Liver (tissue), 9 donors: ENCODE results near the gene HEATR3. TPM values are rescaled to one million over a fixed set of nuclear protein-coding genes. Genes with fewer than 3 reads are reported as not detected.

Experiments used
- DNase-seq: peaks from one replicate; pipeline ENCODE4 v3.0.0-alpha.2; 2017; ENCODE audit warnings: low spot score
- H3K27ac ChIP-seq, 2 donors: one replicate each; pipeline ENCODE4 v1.7.0; 2013; ENCODE audit warnings: inconsistent platforms in 2 of 2, low read length in 2 of 2, control low read depth in 1 of 2, low read depth in 1 of 2, mild to moderate bottlenecking in 1 of 2
- H3K27me3 ChIP-seq, 4 donors: one replicate each; pipeline versions ENCODE4 v1.6.1 to v1.7.0; 2013; ENCODE audit warnings: low read length in 3 of 4, inconsistent platforms in 1 of 4, mild to moderate bottlenecking in 1 of 4, moderate library complexity in 1 of 4; ENCODE audit not compliant: control insufficient read depth in 4 of 4, insufficient read depth in 4 of 4
- H3K36me3 ChIP-seq, 4 donors: one replicate each; pipeline versions ENCODE4 v1.6.1 to v1.7.0; 2013; ENCODE audit warnings: low read length in 3 of 4, mild to moderate bottlenecking in 3 of 4, low read depth in 1 of 4, moderate library complexity in 1 of 4; ENCODE audit not compliant: control insufficient read depth in 4 of 4, insufficient read depth in 3 of 4
- H3K4me1 ChIP-seq, 4 donors: one replicate each; pipeline versions ENCODE4 v1.6.1 to v1.7.0; 2013; ENCODE audit warnings: low read length in 3 of 4, mild to moderate bottlenecking in 3 of 4, moderate library complexity in 1 of 4; ENCODE audit not compliant: control insufficient read depth in 4 of 4, insufficient read depth in 4 of 4
- H3K4me3 ChIP-seq, 3 donors: one replicate each; pipeline versions ENCODE4 v1.6.1 to v1.7.0; 2013; ENCODE audit warnings: low read length in 3 of 3, control low read depth in 1 of 3, low read depth in 1 of 3, mild to moderate bottlenecking in 1 of 3
- H3K9ac ChIP-seq, 2 donors: one replicate each; pipeline ENCODE4 v1.7.0; 2013; ENCODE audit warnings: low read length in 2 of 2, mild to moderate bottlenecking in 2 of 2, moderate library complexity in 2 of 2, control low read depth in 1 of 2, low read depth in 1 of 2
- H3K9me3 ChIP-seq, 4 donors: one replicate each; pipeline versions ENCODE4 v1.6.1 to v1.7.0; 2013; ENCODE audit warnings: low read length in 3 of 4; ENCODE audit not compliant: control insufficient read depth in 4 of 4
- ATF3 ChIP-seq: IDR thresholded peaks from 2 replicates; pipeline ENCODE4 v1.6.1; 2016; ENCODE audit warnings: antibody characterized with exemption
- CTCF ChIP-seq: fragments of 150-350 bp; IDR thresholded peaks from 2 replicates; pipeline ENCODE4 v1.5.1; 2017; ENCODE audit warnings: improper control_type of control experiment, low read depth, low read length; ENCODE audit not compliant: missing input control
- EGR1 ChIP-seq, 2 donors: IDR thresholded peaks; 2 replicates each; pipeline ENCODE4 v1.6.1; 2016 to 2018; ENCODE audit warnings: antibody characterized with exemption in 2 of 2, low read depth in 2 of 2
- FOXA1 ChIP-seq: IDR thresholded peaks from 2 replicates; pipeline ENCODE4 v1.6.1; 2016; ENCODE audit warnings: antibody characterized with exemption
- FOXA2 ChIP-seq: IDR thresholded peaks from 2 replicates; pipeline ENCODE4 v1.6.1; 2016; ENCODE audit warnings: antibody characterized with exemption
- GABPA ChIP-seq, 2 donors: IDR thresholded peaks in 1 of 2; conservative IDR thresholded peaks in 1 of 2; 2 replicates each; pipeline ENCODE4 v1.6.1; 2016; ENCODE audit warnings: antibody characterized with exemption in 2 of 2, mild to moderate bottlenecking in 1 of 2, moderate library complexity in 1 of 2
- HNF4A ChIP-seq, 2 donors: conservative IDR thresholded peaks; 2 replicates each; pipeline ENCODE4 v1.6.1; 2016; ENCODE audit warnings: antibody characterized with exemption in 2 of 2, mild to moderate bottlenecking in 2 of 2
- JUND ChIP-seq, 2 donors: IDR thresholded peaks; 2 replicates each; pipeline ENCODE4 v1.6.1; 2016; ENCODE audit warnings: antibody characterized with exemption in 2 of 2
- MAX ChIP-seq: IDR thresholded peaks from 2 replicates; pipeline ENCODE4 v1.6.1; 2016; ENCODE audit warnings: antibody characterized with exemption
- NR2F2 ChIP-seq: IDR thresholded peaks from 2 replicates; pipeline ENCODE4 v1.6.1; 2016; ENCODE audit warnings: antibody characterized with exemption
- RAD21 ChIP-seq, 2 donors: IDR thresholded peaks; 2 replicates each; pipeline ENCODE4 v1.6.1; 2016; ENCODE audit warnings: antibody characterized with exemption in 2 of 2, mild to moderate bottlenecking in 2 of 2
- RXRA ChIP-seq, 2 donors: IDR thresholded peaks; 2 replicates each; pipeline ENCODE4 v1.6.1; 2017 to 2018; ENCODE audit warnings: antibody characterized with exemption in 2 of 2, mild to moderate bottlenecking in 1 of 2
- SP1 ChIP-seq: IDR thresholded peaks from 2 replicates; pipeline ENCODE4 v1.6.1; 2018; ENCODE audit warnings: antibody characterized with exemption, mild to moderate bottlenecking
- TAF1 ChIP-seq: conservative IDR thresholded peaks from 2 replicates; pipeline ENCODE4 v1.6.1; 2016; ENCODE audit warnings: antibody characterized with exemption, mild to moderate bottlenecking
- YY1 ChIP-seq: IDR thresholded peaks from 2 replicates; pipeline ENCODE4 v1.6.1; 2016; ENCODE audit warnings: antibody characterized with exemption, mild to moderate bottlenecking
- WGBS: extraction: QIAGEN DNeasy Blood & Tissue Kit; methylation state at CpG from one replicate; pipeline ENCODE4 v1.1.7; 2013; 5-methylcytosine and 5-hydroxymethylcytosine counted together
- polyA plus RNA-seq, 2 donors: library from polyadenylated mRNA; stranded (reverse) in 1 of 2; unstranded in 1 of 2; fragments of 200-250 nt in 1 of 2; fragments of >200 nt in 1 of 2; fragmentation: Nextera tagmentation in 1 of 2; extraction: Ambion mirVana in 1 of 2; gene quantifications; one replicate each; pipeline versions ENCODE4 v1.2.1 to v1.2.3, GENCODE V29; 2013 to 2015
- total RNA-seq, 2 donors: library from RNA; depleted of rRNA; stranded (reverse); fragments of >200 nt; gene quantifications; one replicate each; pipeline ENCODE4 v1.2.3, GENCODE V29; 2014
- donor health status: healthy.
- donor health status: healthy.
- donor health status: healthy.
- donor health status: healthy.
- donor health status: healthy.

Gene HEATR3
- total and polyA plus RNA-seq, 4 donors: 3.8 to 24.3 (median 9.7) TPM

- Histone ChIP-seq H3K27me3 (no peaks in the 10 kb centered on the region), H3K36me3 (peaks cover 3 to 52% (median 27%) of the 10 kb centered on the region in 4 donors), H3K4me1 (no peaks in the 10 kb centered on the region), H3K4me3 (no peak overlapping the region), H3K9me3 (no peaks in the 10 kb centered on the region), H3K27ac (no peak overlapping the region), H3K9ac (no peak overlapping the region)
- TF ChIP-seq TAF1 (no peak), RXRA (IDR thresholded peaks at IDR 0.05) (no peak), NR2F2 (no peak), FOXA1 (no peak), ATF3 (no peak), FOXA2 (no peak), SP1 (no peak), RAD21 (IDR thresholded peaks at IDR 0.05) (no peak), CTCF (no peak), GABPA (IDR thresholded peaks at IDR 0.05 in 1 of 2, conservative IDR thresholded peaks at IDR 0.05 in 1 of 2) (no peak), EGR1 (IDR thresholded peaks at IDR 0.05; ENCODE audit: low read depth in 2 of 2) (no peak), JUND (IDR thresholded peaks at IDR 0.05) (no peak)
- 94% methylated on average over 6 of the region's 6 CpGs for WGBS
- no peak for DNase-seq
These were observed 36.4 kb downstream of the HEATR3 start for GRCh38 chr16:50102051-50102746.

GRCh38 chr16:50103764-50104163, 38.0 kb downstream of the HEATR3 start:
- 64% methylated on average over 5 of the region's 5 CpGs for WGBS
- Histone ChIP-seq H3K27ac (no peak overlapping the region), H3K4me3 (no peak overlapping the region), H3K4me1 (no peaks in the 10 kb centered on the region), H3K9ac (no peak overlapping the region), H3K9me3 (no peaks in the 10 kb centered on the region), H3K36me3 (peaks cover 3 to 52% (median 27%) of the 10 kb centered on the region in 4 donors), H3K27me3 (no peaks in the 10 kb centered on the region)
- no peak for DNase-seq
- no peak for TF ChIP-seq RAD21 (IDR thresholded peaks at IDR 0.05)
- TF ChIP-seq HNF4A (conservative IDR thresholded peaks at IDR 0.05): no peak
- TF ChIP-seq ATF3: no peak
- TF ChIP-seq YY1: no peak

GRCh38 chr16:50114357-50115129, 48.8 kb downstream of the HEATR3 start:
- Histone ChIP-seq H3K27ac (no peak overlapping the region), H3K4me1 (no peaks in the 10 kb centered on the region), H3K9me3 (no peaks in the 10 kb centered on the region), H3K27me3 (no peaks in the 10 kb centered on the region), H3K4me3 (no peak overlapping the region), H3K9ac (no peak overlapping the region), H3K36me3 (no peaks in the 10 kb centered on the region)
- DNase-seq: no peak
- TF ChIP-seq FOXA2: no peak
- TF ChIP-seq EGR1 (IDR thresholded peaks at IDR 0.05; ENCODE audit: low read depth in 2 of 2): no peak
- TF ChIP-seq YY1: no peak
- TF ChIP-seq MAX: no peak
- no peak for TF ChIP-seq HNF4A (conservative IDR thresholded peaks at IDR 0.05)
- no peak for TF ChIP-seq RAD21 (IDR thresholded peaks at IDR 0.05)
- TF ChIP-seq ATF3: no peak
- no peak for TF ChIP-seq TAF1
- no peak for TF ChIP-seq NR2F2
- 94% methylated on average over 8 of the region's 8 CpGs for WGBS
